IMR-90 (cell line): ENCODE measurements around the gene GPX3. TPM values are rescaled to one million over a fixed set of nuclear protein-coding genes. Genes with fewer than 3 reads are reported as not detected.

ENCODE experiments used
- ATAC-seq: fragments of 200-7000 bp; cut with Tn5 transposase; 2 replicates; pipeline ENCODE4 v1.9.1; 2020; ENCODE audit warnings: low read depth, mild to moderate bottlenecking, moderate library complexity
- BruUV-seq: library from RNA; stranded (reverse); fragments of 400-500 nt; replicated peaks from 2 replicates; lab custom pipeline; 2021; lab: Mats Ljungman, UMichigan
- CTCF ChIA-PET: fragments of 300-600 bp; formaldehyde crosslinking; extraction: SDS; loops from one replicate; lab custom pipeline; 2021; ENCODE audit warnings: antibody characterized with exemption; lab: Yijun Ruan, JAX
- POLR2A ChIA-PET: fragments of 300-600 bp; sonication (Branson Sonifier 250); formaldehyde crosslinking; loops from one replicate; lab custom pipeline; 2022; ENCODE audit warnings: antibody characterized with exemption; ENCODE audit not compliant: unreplicated experiment; lab: Charles Lee
- DNase-seq: peaks from one replicate; pipeline ENCODE4 v3.0.0; 2013
- H2AFZ ChIP-seq: replicated peaks from 2 replicates; pipeline ENCODE3; 2013; ENCODE audit warnings: low read length, mild to moderate bottlenecking; ENCODE audit not compliant: poor library complexity
- H2AK5ac ChIP-seq: 2 replicates; pipeline ENCODE4 v1.6.1; 2013; ENCODE audit warnings: low read depth, low read length, inconsistent platforms
- H2AK9ac ChIP-seq: replicated peaks from 2 replicates; pipeline ENCODE3; 2013; ENCODE audit warnings: mild to moderate bottlenecking, low read depth, low read length, moderate library complexity; ENCODE audit not compliant: poor library complexity
- H2BK120ac ChIP-seq: 2 replicates; pipeline ENCODE4 v1.6.1; 2013; ENCODE audit warnings: low read depth, low read length, inconsistent platforms
- H2BK15ac ChIP-seq: 3 replicates; pipeline ENCODE4 v1.6.1; 2013; ENCODE audit warnings: low read depth, low read length, inconsistent platforms
- H2BK20ac ChIP-seq: 2 replicates; pipeline ENCODE4 v1.6.1; 2013; ENCODE audit warnings: low read depth, mild to moderate bottlenecking, inconsistent platforms, low read length, moderate library complexity
- H2BK5ac ChIP-seq: 2 replicates; pipeline ENCODE4 v1.6.1; 2013; ENCODE audit warnings: mild to moderate bottlenecking, low read depth, low read length, inconsistent platforms; ENCODE audit not compliant: poor library complexity, severe bottlenecking
- H3K14ac ChIP-seq: replicated peaks from 2 replicates; pipeline ENCODE4 v1.6.1; 2013; ENCODE audit warnings: low read depth, low read length, inconsistent platforms
- H3K18ac ChIP-seq: 2 replicates; pipeline ENCODE4 v1.6.1; 2013; ENCODE audit warnings: low read depth, low read length, control low read depth
- H3K23ac ChIP-seq: 2 replicates; pipeline ENCODE4 v1.6.1; 2013; ENCODE audit warnings: low read depth, low read length, inconsistent platforms
- H3K27ac ChIP-seq: 2 replicates; pipeline ENCODE4 v1.5.1; 2013; ENCODE audit warnings: mild to moderate bottlenecking, control low read depth, low read length; ENCODE audit not compliant: insufficient read depth
- H3K27me3 ChIP-seq: 2 replicates; pipeline ENCODE4 v1.6.1; 2013; ENCODE audit warnings: low read length; ENCODE audit not compliant: control insufficient read depth, insufficient read depth
- H3K36me3 ChIP-seq: 2 replicates; pipeline ENCODE4 v1.6.1; 2013; ENCODE audit warnings: low read length, mixed read lengths; ENCODE audit not compliant: control insufficient read depth, insufficient read depth
- H3K4ac ChIP-seq: 2 replicates; pipeline ENCODE4 v1.6.1; 2013; ENCODE audit warnings: low read depth, low read length, inconsistent platforms
- H3K4me1 ChIP-seq: 2 replicates; pipeline ENCODE4 v1.6.1; 2013; ENCODE audit warnings: low read length, mixed read lengths; ENCODE audit not compliant: control insufficient read depth, insufficient read depth
- H3K4me2 ChIP-seq: 2 replicates; pipeline ENCODE4 v1.6.1; 2013; ENCODE audit warnings: low read depth, mild to moderate bottlenecking, control low read depth, low read length, moderate library complexity
- H3K4me3 ChIP-seq: 2 replicates; pipeline ENCODE4 v1.5.1; 2013; ENCODE audit warnings: low read depth, mild to moderate bottlenecking, control low read depth, low read length, moderate library complexity; ENCODE audit not compliant: insufficient read depth
- H3K56ac ChIP-seq: 2 replicates; pipeline ENCODE4 v1.6.1; 2013; ENCODE audit warnings: low read length, inconsistent platforms; ENCODE audit not compliant: insufficient read depth; ENCODE audit errors: extremely low read depth
- H3K79me1 ChIP-seq, 2 experiments: 2 replicates each; pipeline ENCODE4 v1.6.1; 2013; ENCODE audit warnings: low read length in 2 of 2, inconsistent platforms in 1 of 2, low read depth in 1 of 2
- H3K9ac ChIP-seq: 2 replicates; pipeline ENCODE4 v1.6.1; 2013; ENCODE audit warnings: low read depth, low read length, control low read depth
- H3K9me1 ChIP-seq: 2 replicates; pipeline ENCODE4 v1.6.1; 2013; ENCODE audit warnings: low read length, inconsistent platforms; ENCODE audit not compliant: insufficient read depth
- H3K9me3 ChIP-seq: 2 replicates; pipeline ENCODE4 v1.6.1; 2013; ENCODE audit warnings: low read length; ENCODE audit not compliant: control insufficient read depth, insufficient read depth
- H4K20me1 ChIP-seq: 2 replicates; pipeline ENCODE4 v1.6.1; 2013; ENCODE audit warnings: low read length, inconsistent platforms; ENCODE audit not compliant: insufficient read depth
- H4K5ac ChIP-seq: 2 replicates; pipeline ENCODE4 v1.6.1; 2013; ENCODE audit warnings: mild to moderate bottlenecking, low read depth, low read length, control low read depth
- H4K8ac ChIP-seq, 2 experiments: 2 replicates each; pipeline ENCODE4 v1.6.1; 2013; ENCODE audit warnings: low read depth in 2 of 2, low read length in 2 of 2, control low read depth in 1 of 2, inconsistent platforms in 1 of 2
- H4K91ac ChIP-seq: 2 replicates; pipeline ENCODE4 v1.6.1; 2013; ENCODE audit warnings: low read depth, low read length, inconsistent platforms; ENCODE audit not compliant: insufficient read depth
- BHLHE40 ChIP-seq: fragments of 150-350 bp; IDR thresholded peaks from 2 replicates; pipeline ENCODE4 v1.6.1; 2016; ENCODE audit warnings: mild to moderate bottlenecking, low read depth, low read length
- FOS ChIP-seq: fragments of 150-350 bp; IDR thresholded peaks from 2 replicates; pipeline ENCODE4 v1.6.1; 2016; ENCODE audit warnings: low read depth, low read length
- MAFK ChIP-seq: IDR thresholded peaks from 2 replicates; pipeline ENCODE4 v1.6.1; 2012; ENCODE audit warnings: low read depth, low read length, improper control_type of control experiment
- MAZ ChIP-seq: IDR thresholded peaks from 2 replicates; pipeline ENCODE4 v1.6.1; 2012; ENCODE audit warnings: low read depth, mild to moderate bottlenecking, low read length, improper control_type of control experiment, moderate library complexity, borderline replicate concordance
- MXI1 ChIP-seq: IDR thresholded peaks from 2 replicates; pipeline ENCODE4 v1.6.1; 2012; ENCODE audit warnings: low read depth, mild to moderate bottlenecking, low read length, moderate library complexity, borderline replicate concordance
- NFE2L2 ChIP-seq: fragments of 150-350 bp; IDR thresholded peaks from 2 replicates; pipeline ENCODE4 v1.6.1; 2016; ENCODE audit warnings: low read depth, mild to moderate bottlenecking, low read length
- POLR2A ChIP-seq: IDR thresholded peaks from 2 replicates; pipeline ENCODE4 v1.6.1; 2012; ENCODE audit warnings: mild to moderate bottlenecking, low read depth, low read length
- RCOR1 ChIP-seq: IDR thresholded peaks from 2 replicates; pipeline ENCODE4 v1.6.1; 2012; ENCODE audit warnings: mild to moderate bottlenecking, low read length, improper control_type of control experiment; ENCODE audit not compliant: insufficient replicate concordance
- SMC3 ChIP-seq: fragments of 150-350 bp; IDR thresholded peaks from 2 replicates; pipeline ENCODE4 v1.6.1; 2016; ENCODE audit warnings: low read depth, mild to moderate bottlenecking, antibody characterized with exemption, low read length, moderate library complexity
- WGBS, 2 experiments: methylation state at CpG; one replicate each; pipeline versions ENCODE4 v1.1.5 to v1.1.7; 2013; ENCODE audit warnings: missing lambda C conversion rate in 2 of 2; ENCODE audit not compliant: insufficient read length in 1 of 2; ENCODE audit errors: extremely low coverage in 2 of 2; 5-methylcytosine and 5-hydroxymethylcytosine counted together
- dilution Hi-C: fragments of 300-500 bp; cut with HindIII; formaldehyde crosslinking; loops from one replicate; pipeline ENCODE4 v1.14.3; 2018; ENCODE audit warnings: low sequenced_read_pairs; ENCODE audit not compliant: unreplicated experiment
- in situ Hi-C: fragments of 300-500 bp; cut with MboI; formaldehyde crosslinking; loops from 3 replicates; pipeline ENCODE4 v1.14.3; 2019; ENCODE audit warnings: low sequenced_read_pairs, inconsistent platforms, mixed read lengths
- intact Hi-C: fragments of 100-400 bp; cut with micrococcal nuclease; formaldehyde crosslinking; loops from 2 replicates; pipeline ENCODE4 v1.10.0; 2022
- polyA plus RNA-seq, 3 experiments: library from polyadenylated mRNA; depleted of rRNA; stranded (reverse); fragments of >200 nt; gene quantifications; 2 replicates each; pipeline ENCODE4 v1.2.3, GENCODE V29; 2012; ENCODE audit warnings: low replicate concordance in 1 of 3
- total RNA-seq: library from RNA; depleted of rRNA; stranded (reverse); fragments of >200 nt; gene quantifications from 2 replicates; pipeline ENCODE4 v1.2.3, GENCODE V29; 2012
- TF ChIP-seq, protein P1 (sequence below): fragments of 150-350 bp; IDR thresholded peaks from 2 replicates; pipeline ENCODE4 v1.6.1; 2016; ENCODE audit warnings: low read depth, mild to moderate bottlenecking, low read length, moderate library complexity, borderline replicate concordance
- TF ChIP-seq, protein P2 (sequence below): conservative IDR thresholded peaks from 2 replicates; pipeline ENCODE4 v1.5.1; 2012; ENCODE audit warnings: mild to moderate bottlenecking, low read depth, low read length, improper control_type of control experiment

Gene GPX3
- total and polyA plus RNA-seq, 2 of the 4 experiments (the other 2 are of a cell fraction): 0.36 to 1.0 TPM

DNA sequence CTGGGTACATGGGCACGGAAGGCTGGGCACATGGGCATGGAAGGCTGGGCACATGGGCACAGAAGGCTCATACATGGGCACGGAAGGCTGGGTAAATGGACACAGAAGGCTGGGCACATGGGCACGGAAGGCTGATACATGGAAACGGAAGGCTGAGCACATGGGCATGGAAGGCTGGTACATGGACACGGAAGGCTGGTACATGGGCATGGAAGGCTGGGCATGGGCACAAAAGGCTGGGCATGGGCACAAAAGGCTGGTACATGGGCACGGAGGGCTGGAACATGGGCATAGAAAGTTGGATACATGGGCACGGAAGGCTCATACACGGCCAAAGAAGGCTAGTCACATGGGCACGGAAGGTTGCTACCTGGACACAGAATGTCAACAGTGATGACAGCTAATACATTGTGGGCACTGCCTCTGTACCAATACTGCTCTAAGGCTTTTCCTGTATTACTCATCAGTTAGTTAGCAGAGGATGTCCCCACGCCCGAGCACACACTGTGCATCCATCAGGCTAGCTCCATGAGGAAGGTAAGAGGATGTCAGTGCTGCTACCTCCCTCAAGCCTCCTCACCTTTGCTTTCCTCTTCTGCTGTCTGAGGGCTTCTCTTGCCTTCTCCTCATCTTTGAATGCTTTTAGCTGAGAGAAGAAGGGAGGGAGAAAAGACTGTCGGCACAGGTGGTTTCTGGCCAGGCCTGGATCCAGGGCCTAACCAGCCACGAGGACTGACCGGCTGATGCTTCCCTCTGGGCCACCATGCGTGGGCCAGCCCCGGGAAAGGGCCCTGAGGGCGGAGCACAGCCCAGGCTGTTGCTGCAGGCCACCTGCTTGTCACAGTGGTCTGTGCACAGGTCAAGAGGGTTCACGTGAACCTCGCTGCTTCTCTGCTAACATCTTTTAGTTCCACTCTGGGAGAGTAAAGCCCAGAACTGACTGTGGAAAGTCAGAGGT lies 14.3 kb downstream of the GPX3 start (continued):
- TF ChIP-seq FOS: no peak
- no peak for TF ChIP-seq NFE2L2

DNA sequence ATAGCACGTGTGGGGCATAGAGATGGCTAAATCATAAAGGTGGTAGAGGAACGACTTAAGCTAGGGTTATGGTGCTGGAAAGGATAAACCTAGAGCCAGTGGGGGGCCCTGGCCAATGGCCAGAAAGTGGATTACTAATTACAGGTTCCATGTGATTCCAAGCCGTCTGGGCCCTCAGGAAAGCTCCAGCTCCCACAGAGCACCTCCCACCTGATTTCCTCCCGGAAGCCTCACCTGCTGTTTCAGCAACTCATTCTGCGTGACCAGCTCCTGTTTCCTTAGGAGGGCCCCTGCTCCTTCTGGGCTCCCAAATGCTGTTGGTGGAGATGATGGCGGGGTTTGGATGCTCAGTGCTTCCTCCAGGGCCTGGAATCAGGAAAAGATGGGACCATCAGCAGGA lies 16.2 kb downstream of the GPX3 start:
- H2AFZ ChIP-seq: no peak overlapping the region
- intact Hi-C loops: no loop called here
- no peak overlapping the region for H2BK20ac ChIP-seq
- H3K4ac ChIP-seq: no peak overlapping the region
- no peaks in the 10 kb centered on the region for H3K9me3 ChIP-seq
- no peak overlapping the region for H3K18ac ChIP-seq
- H2BK15ac ChIP-seq: no peak overlapping the region
- H4K91ac ChIP-seq: no peak overlapping the region
- H3K4me3 ChIP-seq: no peak overlapping the region
- no peak overlapping the region for H3K9ac ChIP-seq
- H3K4me2 ChIP-seq: no peak overlapping the region
- H3K36me3 ChIP-seq: peaks cover 64% of the 10 kb centered on the region
- no peak overlapping the region for H2AK5ac ChIP-seq
- ChIA-PET POLR2A (no interaction called here), CTCF (interaction anchor here (0.6 to 0.9 kb wide), 2 partner anchors 11 to 487 kb away, joined by 3 to 6 read pairs; no protein-coding TSS in a partner anchor)
- no peak overlapping the region for H4K8ac ChIP-seq
- ATAC-seq (no peak), DNase-seq (no peak)
- peaks cover 5 to 44% of the 10 kb centered on the region in 2 experiments; a peak in 2 of 4 replicates for H3K79me1 ChIP-seq
- H3K9me1 ChIP-seq: peaks cover 39% of the 10 kb centered on the region
- H2BK5ac ChIP-seq: no peak overlapping the region
- WGBS, 2 experiments: no CpG with 5 or more reads among the region's 6 CpGs
- H2BK120ac ChIP-seq: no peak overlapping the region
- peaks cover 27% of the 10 kb centered on the region for H3K4me1 ChIP-seq
- H3K27ac ChIP-seq: no peak overlapping the region
- H3K14ac ChIP-seq: no peak overlapping the region
- BruUV-seq: no TSS peak
- peaks cover 22% of the 10 kb centered on the region for H4K20me1 ChIP-seq
- dilution Hi-C loops: no loop called here
- in situ Hi-C loops: no loop called here
- no peak overlapping the region for H2AK9ac ChIP-seq
- H3K23ac ChIP-seq: no peak overlapping the region
- H3K27me3 ChIP-seq: no peaks in the 10 kb centered on the region
- H4K5ac ChIP-seq: no peak overlapping the region
- no peak overlapping the region for H3K56ac ChIP-seq
- TF ChIP-seq NFE2L2 (no peak), MXI1 (no peak), BHLHE40 (no peak), FOS (no peak), MAZ (no peak), POLR2A (no peak), MAFK (no peak), SMC3 (no peak), RCOR1 (no peak)
- TF ChIP-seq, protein P1, sequence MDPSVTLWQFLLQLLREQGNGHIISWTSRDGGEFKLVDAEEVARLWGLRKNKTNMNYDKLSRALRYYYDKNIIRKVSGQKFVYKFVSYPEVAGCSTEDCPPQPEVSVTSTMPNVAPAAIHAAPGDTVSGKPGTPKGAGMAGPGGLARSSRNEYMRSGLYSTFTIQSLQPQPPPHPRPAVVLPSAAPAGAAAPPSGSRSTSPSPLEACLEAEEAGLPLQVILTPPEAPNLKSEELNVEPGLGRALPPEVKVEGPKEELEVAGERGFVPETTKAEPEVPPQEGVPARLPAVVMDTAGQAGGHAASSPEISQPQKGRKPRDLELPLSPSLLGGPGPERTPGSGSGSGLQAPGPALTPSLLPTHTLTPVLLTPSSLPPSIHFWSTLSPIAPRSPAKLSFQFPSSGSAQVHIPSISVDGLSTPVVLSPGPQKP: no peak
- TF ChIP-seq, protein P2, sequence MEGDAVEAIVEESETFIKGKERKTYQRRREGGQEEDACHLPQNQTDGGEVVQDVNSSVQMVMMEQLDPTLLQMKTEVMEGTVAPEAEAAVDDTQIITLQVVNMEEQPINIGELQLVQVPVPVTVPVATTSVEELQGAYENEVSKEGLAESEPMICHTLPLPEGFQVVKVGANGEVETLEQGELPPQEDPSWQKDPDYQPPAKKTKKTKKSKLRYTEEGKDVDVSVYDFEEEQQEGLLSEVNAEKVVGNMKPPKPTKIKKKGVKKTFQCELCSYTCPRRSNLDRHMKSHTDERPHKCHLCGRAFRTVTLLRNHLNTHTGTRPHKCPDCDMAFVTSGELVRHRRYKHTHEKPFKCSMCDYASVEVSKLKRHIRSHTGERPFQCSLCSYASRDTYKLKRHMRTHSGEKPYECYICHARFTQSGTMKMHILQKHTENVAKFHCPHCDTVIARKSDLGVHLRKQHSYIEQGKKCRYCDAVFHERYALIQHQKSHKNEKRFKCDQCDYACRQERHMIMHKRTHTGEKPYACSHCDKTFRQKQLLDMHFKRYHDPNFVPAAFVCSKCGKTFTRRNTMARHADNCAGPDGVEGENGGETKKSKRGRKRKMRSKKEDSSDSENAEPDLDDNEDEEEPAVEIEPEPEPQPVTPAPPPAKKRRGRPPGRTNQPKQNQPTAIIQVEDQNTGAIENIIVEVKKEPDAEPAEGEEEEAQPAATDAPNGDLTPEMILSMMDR: no peak
